A549 (cell line): Measurements from ENCODE around the gene AKAP6.

Source experiments
- POLR2A ChIP-seq: IDR thresholded peaks from 2 replicates; pipeline ENCODE4 v1.6.1; 2012; ENCODE audit warnings: mild to moderate bottlenecking, low read length
- TF ChIP-seq, protein P1 (sequence below): fragments of >200 bp; sonication (Bioruptor Twin); formaldehyde crosslinking; IDR thresholded peaks from 3 replicates; pipeline ENCODE4 v1.5.1; 2016

DNA sequence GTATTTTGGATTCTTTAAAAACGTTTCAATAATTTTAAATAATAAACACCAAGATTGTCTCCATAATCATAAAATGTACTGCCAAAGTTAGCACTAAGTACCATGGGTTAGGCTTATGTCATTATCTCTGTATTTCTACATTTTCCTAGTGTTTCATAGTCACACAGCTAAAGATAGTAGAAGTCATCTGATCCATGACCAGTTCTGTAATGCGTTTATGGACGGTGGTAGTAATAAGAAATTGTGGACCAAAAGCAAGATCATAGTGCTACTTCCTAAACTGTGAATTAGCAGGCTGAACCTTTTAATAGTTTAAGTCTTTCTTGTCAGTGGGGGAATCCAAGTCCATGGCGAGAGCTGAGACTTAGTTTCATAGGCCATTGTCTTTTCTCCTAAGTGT, 142.1 kb downstream of the AKAP6 start:
- TF ChIP-seq, protein P1, sequence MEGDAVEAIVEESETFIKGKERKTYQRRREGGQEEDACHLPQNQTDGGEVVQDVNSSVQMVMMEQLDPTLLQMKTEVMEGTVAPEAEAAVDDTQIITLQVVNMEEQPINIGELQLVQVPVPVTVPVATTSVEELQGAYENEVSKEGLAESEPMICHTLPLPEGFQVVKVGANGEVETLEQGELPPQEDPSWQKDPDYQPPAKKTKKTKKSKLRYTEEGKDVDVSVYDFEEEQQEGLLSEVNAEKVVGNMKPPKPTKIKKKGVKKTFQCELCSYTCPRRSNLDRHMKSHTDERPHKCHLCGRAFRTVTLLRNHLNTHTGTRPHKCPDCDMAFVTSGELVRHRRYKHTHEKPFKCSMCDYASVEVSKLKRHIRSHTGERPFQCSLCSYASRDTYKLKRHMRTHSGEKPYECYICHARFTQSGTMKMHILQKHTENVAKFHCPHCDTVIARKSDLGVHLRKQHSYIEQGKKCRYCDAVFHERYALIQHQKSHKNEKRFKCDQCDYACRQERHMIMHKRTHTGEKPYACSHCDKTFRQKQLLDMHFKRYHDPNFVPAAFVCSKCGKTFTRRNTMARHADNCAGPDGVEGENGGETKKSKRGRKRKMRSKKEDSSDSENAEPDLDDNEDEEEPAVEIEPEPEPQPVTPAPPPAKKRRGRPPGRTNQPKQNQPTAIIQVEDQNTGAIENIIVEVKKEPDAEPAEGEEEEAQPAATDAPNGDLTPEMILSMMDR, result no peak
- TF ChIP-seq POLR2A, result no peak
